Neural progenitor cell (in vitro differentiated cells): Measurements from ENCODE around the gene CACNB4. TPM values are rescaled to one million over a fixed set of nuclear protein-coding genes. Genes with fewer than 3 reads are reported as not detected.

Source experiments
- DNase-seq: peaks from one replicate; pipeline ENCODE4 v3.0.0-alpha.2; 2016; ENCODE audit warnings: low spot score
- H2AFZ ChIP-seq: fragments of 200-600 bp; sonication (generic); replicated peaks from 2 replicates; pipeline ENCODE4 v1.6.1; 2016; ENCODE audit warnings: antibody characterized with exemption
- H3F3A ChIP-seq: fragments of 200-600 bp; sonication (generic); 2 replicates; pipeline ENCODE4 v1.6.1; 2016; ENCODE audit warnings: antibody characterized with exemption, low read depth
- H3K27ac ChIP-seq: fragments of 200-600 bp; sonication (generic); 2 replicates; pipeline ENCODE4 v1.5.1; 2016; ENCODE audit warnings: mild to moderate bottlenecking
- H3K27me3 ChIP-seq: fragments of 200-600 bp; sonication (generic); 2 replicates; pipeline ENCODE4 v1.6.1; 2016; ENCODE audit warnings: mild to moderate bottlenecking, moderate library complexity
- H3K36me3 ChIP-seq: fragments of 200-600 bp; sonication (generic); 2 replicates; pipeline ENCODE4 v1.5.1; 2016
- H3K4me1 ChIP-seq: fragments of 200-600 bp; sonication (generic); 2 replicates; pipeline ENCODE4 v1.6.1; 2016; ENCODE audit warnings: mixed run types
- H3K4me2 ChIP-seq: fragments of 200-600 bp; sonication (generic); 2 replicates; pipeline ENCODE4 v1.6.1; 2016
- H3K4me3 ChIP-seq: fragments of 200-600 bp; sonication (generic); 2 replicates; pipeline ENCODE4 v1.5.1; 2016
- H3K79me2 ChIP-seq: fragments of 200-600 bp; sonication (generic); 2 replicates; pipeline ENCODE4 v1.6.1; 2016; ENCODE audit warnings: low read depth
- H3K9ac ChIP-seq: fragments of 200-600 bp; sonication (generic); 2 replicates; pipeline ENCODE4 v1.6.1; 2016
- H3K9me3 ChIP-seq: fragments of 200-600 bp; sonication (generic); 2 replicates; pipeline ENCODE4 v1.5.1; 2016; ENCODE audit warnings: low read depth
- H4K20me1 ChIP-seq: fragments of 200-600 bp; sonication (generic); 2 replicates; pipeline ENCODE4 v1.6.1; 2016; ENCODE audit warnings: low read depth
- H3K27ac Mint-ChIP-seq: 3 replicates; pipeline ENCODE4 v1.8.0; 2021; ENCODE audit warnings: mixed read lengths
- H3K27me3 Mint-ChIP-seq: 2 replicates; pipeline ENCODE4 v1.8.0; 2022; ENCODE audit warnings: low read depth, mild to moderate bottlenecking, inconsistent platforms, moderate library complexity, mixed read lengths; ENCODE audit not compliant: insufficient read depth
- H3K36me3 Mint-ChIP-seq: 3 replicates; pipeline ENCODE4 v1.8.0; 2021; ENCODE audit warnings: mixed read lengths
- H3K4me1 Mint-ChIP-seq: 3 replicates; pipeline ENCODE4 v1.8.0; 2021; ENCODE audit warnings: mixed read lengths
- H3K4me3 Mint-ChIP-seq: 3 replicates; pipeline ENCODE4 v1.8.0; 2021; ENCODE audit warnings: mild to moderate bottlenecking, moderate library complexity, mixed read lengths
- H3K9me3 Mint-ChIP-seq: 3 replicates; pipeline ENCODE4 v1.8.0; 2020; ENCODE audit warnings: mixed read lengths
- EZH2 ChIP-seq: fragments of 200-600 bp; sonication (generic); IDR thresholded peaks from 2 replicates; pipeline ENCODE4 v1.6.1; 2017; ENCODE audit warnings: antibody characterized with exemption, mild to moderate bottlenecking, moderate library complexity
- EZH2phosphoT487 ChIP-seq: fragments of 200-600 bp; sonication (generic); IDR thresholded peaks from 2 replicates; pipeline ENCODE4 v1.6.1; 2017; ENCODE audit warnings: antibody characterized with exemption
- total RNA-seq: library from RNA; depleted of rRNA; stranded (reverse); fragments of >200 nt; gene quantifications from 2 replicates; pipeline ENCODE4 v1.2.3, GENCODE V29; 2015; ENCODE audit warnings: low replicate concordance
- TF ChIP-seq, protein P1 (sequence below): fragments of 200-600 bp; sonication (generic); IDR thresholded peaks from 2 replicates; pipeline ENCODE4 v1.5.1; 2017; ENCODE audit warnings: antibody characterized with exemption, mild to moderate bottlenecking

Gene CACNB4
- total RNA-seq, 1 donor from 2014 or later: 14.2 TPM

DNA sequence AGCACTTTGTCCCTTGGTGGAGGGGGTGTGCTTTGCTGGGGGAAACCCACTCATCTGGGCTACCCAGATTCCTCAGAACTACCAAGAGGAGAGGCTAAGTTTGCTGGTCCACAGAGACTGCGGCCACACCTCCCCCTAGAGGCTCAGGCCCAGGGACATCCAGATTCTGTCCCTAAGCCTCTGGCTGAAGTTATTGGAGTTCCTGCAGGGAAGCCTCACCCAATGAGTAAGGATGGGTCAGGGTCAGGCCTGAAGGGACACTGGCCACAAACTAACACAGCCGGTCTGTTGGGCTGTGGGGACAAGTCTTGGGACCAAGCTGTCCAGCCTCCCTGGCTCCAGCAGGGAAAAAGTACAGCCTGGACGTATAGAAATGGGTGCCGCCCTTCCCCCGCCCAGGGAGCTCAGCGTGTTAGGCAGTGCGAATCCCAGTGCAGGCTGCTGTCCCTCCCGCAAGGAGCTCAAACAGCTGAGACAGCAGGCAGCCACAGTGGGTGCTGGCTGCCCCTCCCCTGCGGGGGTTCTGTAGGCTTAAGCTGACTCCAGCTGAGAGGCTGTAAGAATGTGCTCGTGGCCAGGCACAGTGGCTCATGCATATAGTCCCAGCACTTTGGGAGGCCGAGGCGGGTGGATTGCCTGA lies 183.7 kb downstream of the CACNB4 start:
- Mint-ChIP-seq H3K4me1 (peaks cover 3% of the 10 kb centered on the region), H3K27me3 (no peaks in the 10 kb centered on the region), H3K36me3 (peaks cover 4% of the 10 kb centered on the region), H3K27ac (no peak overlapping the region), H3K9me3 (peaks cover 16% of the 10 kb centered on the region), H3K4me3 (no peak overlapping the region)
- H3K4me1 ChIP-seq: no peaks in the 10 kb centered on the region
- H3K9ac ChIP-seq: no peak overlapping the region
- no peak for TF ChIP-seq EZH2phosphoT487
- no peak for TF ChIP-seq EZH2
- TF ChIP-seq, protein P1, sequence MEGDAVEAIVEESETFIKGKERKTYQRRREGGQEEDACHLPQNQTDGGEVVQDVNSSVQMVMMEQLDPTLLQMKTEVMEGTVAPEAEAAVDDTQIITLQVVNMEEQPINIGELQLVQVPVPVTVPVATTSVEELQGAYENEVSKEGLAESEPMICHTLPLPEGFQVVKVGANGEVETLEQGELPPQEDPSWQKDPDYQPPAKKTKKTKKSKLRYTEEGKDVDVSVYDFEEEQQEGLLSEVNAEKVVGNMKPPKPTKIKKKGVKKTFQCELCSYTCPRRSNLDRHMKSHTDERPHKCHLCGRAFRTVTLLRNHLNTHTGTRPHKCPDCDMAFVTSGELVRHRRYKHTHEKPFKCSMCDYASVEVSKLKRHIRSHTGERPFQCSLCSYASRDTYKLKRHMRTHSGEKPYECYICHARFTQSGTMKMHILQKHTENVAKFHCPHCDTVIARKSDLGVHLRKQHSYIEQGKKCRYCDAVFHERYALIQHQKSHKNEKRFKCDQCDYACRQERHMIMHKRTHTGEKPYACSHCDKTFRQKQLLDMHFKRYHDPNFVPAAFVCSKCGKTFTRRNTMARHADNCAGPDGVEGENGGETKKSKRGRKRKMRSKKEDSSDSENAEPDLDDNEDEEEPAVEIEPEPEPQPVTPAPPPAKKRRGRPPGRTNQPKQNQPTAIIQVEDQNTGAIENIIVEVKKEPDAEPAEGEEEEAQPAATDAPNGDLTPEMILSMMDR: no peak
- no peaks in the 10 kb centered on the region for H3K79me2 ChIP-seq
- no peak overlapping the region for H3K4me3 ChIP-seq
- H4K20me1 ChIP-seq: no peaks in the 10 kb centered on the region
- H3K27ac ChIP-seq: no peak overlapping the region
- no peak overlapping the region for H2AFZ ChIP-seq
- no peaks in the 10 kb centered on the region for H3K36me3 ChIP-seq
- H3K27me3 ChIP-seq: no peaks in the 10 kb centered on the region
- H3F3A ChIP-seq: no peaks in the 10 kb centered on the region
- no peak overlapping the region for H3K4me2 ChIP-seq
- H3K9me3 ChIP-seq: no peaks in the 10 kb centered on the region
- DNase-seq: no peak

DNA sequence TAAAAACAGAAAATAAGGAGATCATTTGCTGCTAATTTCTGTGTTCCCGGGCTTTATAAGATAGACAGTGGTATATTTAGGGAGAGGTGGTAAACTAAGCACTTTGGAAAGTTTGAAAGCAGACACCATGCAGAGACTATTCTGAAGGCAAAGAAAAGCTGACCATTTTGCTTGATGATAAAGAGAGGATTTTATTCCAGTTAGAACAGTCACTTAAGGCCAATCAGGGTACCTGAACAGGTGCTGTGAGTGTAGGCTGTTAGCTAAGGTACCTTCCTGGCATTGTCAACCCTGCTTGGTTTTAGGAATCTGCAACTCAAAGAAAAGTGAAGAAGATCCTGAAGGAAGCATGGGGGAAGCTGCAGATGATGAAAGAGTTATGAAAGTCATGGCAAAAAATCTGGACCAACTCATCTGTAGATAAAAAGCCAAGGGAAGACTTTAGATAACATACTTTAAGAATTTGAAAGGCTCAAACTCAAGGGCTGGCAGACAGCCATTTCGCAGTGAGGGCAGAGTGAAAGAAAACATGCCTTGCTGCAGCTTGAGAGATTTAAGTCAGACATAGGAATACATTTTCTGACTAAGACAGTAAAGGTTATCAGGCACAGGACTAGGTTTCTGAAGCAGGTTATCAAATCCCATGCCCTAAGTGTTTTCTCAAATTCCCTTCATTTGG lies 190.5 kb downstream of the CACNB4 start:
- Mint-ChIP-seq H3K27ac (peak overlapping the region; percentile 89), H3K9me3 (peaks cover 13% of the 10 kb centered on the region), H3K4me1 (peaks cover 13% of the 10 kb centered on the region), H3K27me3 (no peaks in the 10 kb centered on the region), H3K4me3 (peak overlapping the region; percentile 24), H3K36me3 (no peaks in the 10 kb centered on the region)
- TF ChIP-seq EZH2: no peak
- TF ChIP-seq, protein P1: no peak
- TF ChIP-seq EZH2phosphoT487: no peak
- H4K20me1 ChIP-seq: no peaks in the 10 kb centered on the region
- H3K4me2 ChIP-seq: peak overlapping the region; percentile 71
- H3K79me2 ChIP-seq: no peaks in the 10 kb centered on the region
- peaks cover 15% of the 10 kb centered on the region for H3F3A ChIP-seq
- peak overlapping the region; percentile 31 for H2AFZ ChIP-seq
- no peaks in the 10 kb centered on the region for H3K27me3 ChIP-seq
- H3K4me3 ChIP-seq: peak overlapping the region; percentile 9
- H3K4me1 ChIP-seq: peaks cover 14% of the 10 kb centered on the region
- peak overlapping the region; percentile 69 for H3K27ac ChIP-seq
- H3K36me3 ChIP-seq: no peaks in the 10 kb centered on the region
- no peaks in the 10 kb centered on the region for H3K9me3 ChIP-seq
- no peak overlapping the region for H3K9ac ChIP-seq
- DNase-seq: no peak

DNA sequence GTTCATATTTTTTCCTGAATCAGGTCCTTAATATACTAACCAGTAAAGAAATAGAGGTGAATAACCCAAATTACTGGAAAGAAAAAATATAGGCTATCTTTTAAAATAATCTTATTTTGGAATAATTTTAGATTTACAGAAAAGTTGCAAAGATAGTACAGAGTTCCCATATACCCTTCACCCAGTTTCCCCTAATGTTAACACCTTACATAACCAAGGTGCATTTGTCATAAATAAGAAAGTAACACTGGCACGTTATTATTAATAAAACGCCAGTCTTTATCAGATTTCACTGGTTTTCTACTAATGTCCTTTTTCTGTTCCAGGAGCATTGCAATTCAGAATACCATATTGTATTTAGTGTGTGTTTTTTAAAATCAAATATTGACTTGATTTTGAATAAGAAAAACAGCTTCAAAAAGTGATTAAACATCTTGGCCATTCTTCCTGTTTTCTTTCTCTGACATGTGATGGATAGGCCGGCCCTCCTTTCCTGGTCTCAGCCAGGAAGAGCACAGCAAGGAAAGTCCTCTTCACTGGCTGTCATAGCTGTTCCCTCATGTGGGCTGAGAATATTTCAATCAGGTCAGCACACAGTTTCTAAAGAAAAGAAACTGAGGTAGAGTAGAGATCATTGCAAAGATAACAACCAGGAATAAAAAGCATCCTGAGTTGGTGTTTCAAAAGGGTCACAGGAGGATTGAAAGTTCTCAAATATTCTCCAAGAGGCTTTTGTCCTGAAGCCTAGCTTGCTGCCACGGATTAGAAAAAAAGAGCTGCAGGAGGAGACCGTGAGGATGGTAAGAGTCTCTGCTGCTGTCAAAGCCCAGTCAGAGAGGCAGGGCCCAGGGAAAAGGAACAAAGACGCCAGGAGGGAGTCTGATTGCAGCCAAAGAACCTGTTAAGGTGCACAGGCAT lies 191.3 kb downstream of the CACNB4 start:
- Histone ChIP-seq H2AFZ (peak overlapping the region; percentile 31), H3F3A (peaks cover 15% of the 10 kb centered on the region), H3K4me2 (peak overlapping the region; percentile 71), H3K27me3 (no peaks in the 10 kb centered on the region), H4K20me1 (no peaks in the 10 kb centered on the region), H3K9me3 (no peaks in the 10 kb centered on the region), H3K27ac (peak overlapping the region; percentile 69), H3K36me3 (no peaks in the 10 kb centered on the region), H3K4me1 (peaks cover 14% of the 10 kb centered on the region), H3K79me2 (no peaks in the 10 kb centered on the region), H3K4me3 (peak overlapping the region; percentile 9), H3K9ac (no peak overlapping the region)
- peak; percentile 68 for DNase-seq
- Mint-ChIP-seq H3K36me3 (no peaks in the 10 kb centered on the region), H3K4me3 (peak overlapping the region; percentile 24), H3K9me3 (peaks cover 13% of the 10 kb centered on the region), H3K27ac (peak overlapping the region; percentile 89), H3K27me3 (no peaks in the 10 kb centered on the region), H3K4me1 (peaks cover 13% of the 10 kb centered on the region)
- TF ChIP-seq EZH2 (no peak), EZH2phosphoT487 (no peak)
- TF ChIP-seq, protein P1: no peak
